Fibroblast of lung (primary cell): ENCODE data around the gene GOLGA3.

Experiments used
- CTCF ChIP-seq, 2 donors: IDR thresholded peaks in 1 of 2; conservative IDR thresholded peaks in 1 of 2; 1 replicate in 1 of 2; 2 replicates in 1 of 2; pipeline ENCODE4 v1.5.1; 2011 to 2012; ENCODE audit warnings: low read length in 2 of 2, control low read depth in 1 of 2, inconsistent platforms in 1 of 2, low read depth in 1 of 2, mild to moderate bottlenecking in 1 of 2
- EZH2 ChIP-seq: IDR thresholded peaks from 2 replicates; pipeline ENCODE4 v1.5.1; 2012; ENCODE audit warnings: low read length, control low read depth, mild to moderate bottlenecking; ENCODE audit errors: missing control alignments

- TF ChIP-seq CTCF (conservative IDR thresholded peaks at IDR 0.05 in 1 of 2, IDR thresholded peaks at IDR 0.05 in 1 of 2; ENCODE audit: low read depth in 1 of 2, low read length in 2 of 2) (no peak), EZH2 (no peak)
Measured at GRCh38 chr12:132797820-132798570, 30.7 kb downstream of the GOLGA3 start.
